Measurements from ENCODE around the gene CCL4L2. TPM values are rescaled to one million over a fixed set of nuclear protein-coding genes. Genes with fewer than 3 reads are reported as not detected.
"Not testable (repeated sequence)": the region's sequence is repeated elsewhere in the genome, so short reads cannot be mapped to it uniquely, and the experiment has no call there.

Gene CCL4L2
- 1.4 TPM for polyA plus RNA-seq (ENCODE audit: insufficient read length)
- long read RNA-seq, donor 1, result 0 reads
- long read RNA-seq, donor 2, result 0 reads
- long read RNA-seq, donor 3, result 0 reads
- long read RNA-seq, donor 4, result 0 reads
- long read RNA-seq, donor 5, result 0 reads
- long read RNA-seq, donor 6, partial matches to known transcripts, result 0 of 1 reads
- long read RNA-seq, donor 6, other reads (novel, unspliced or antisense), result 0 of 1 reads
- long read RNA-seq, donor 7, result 0 reads
- long read RNA-seq, donor 8, result 0 reads

DNA sequence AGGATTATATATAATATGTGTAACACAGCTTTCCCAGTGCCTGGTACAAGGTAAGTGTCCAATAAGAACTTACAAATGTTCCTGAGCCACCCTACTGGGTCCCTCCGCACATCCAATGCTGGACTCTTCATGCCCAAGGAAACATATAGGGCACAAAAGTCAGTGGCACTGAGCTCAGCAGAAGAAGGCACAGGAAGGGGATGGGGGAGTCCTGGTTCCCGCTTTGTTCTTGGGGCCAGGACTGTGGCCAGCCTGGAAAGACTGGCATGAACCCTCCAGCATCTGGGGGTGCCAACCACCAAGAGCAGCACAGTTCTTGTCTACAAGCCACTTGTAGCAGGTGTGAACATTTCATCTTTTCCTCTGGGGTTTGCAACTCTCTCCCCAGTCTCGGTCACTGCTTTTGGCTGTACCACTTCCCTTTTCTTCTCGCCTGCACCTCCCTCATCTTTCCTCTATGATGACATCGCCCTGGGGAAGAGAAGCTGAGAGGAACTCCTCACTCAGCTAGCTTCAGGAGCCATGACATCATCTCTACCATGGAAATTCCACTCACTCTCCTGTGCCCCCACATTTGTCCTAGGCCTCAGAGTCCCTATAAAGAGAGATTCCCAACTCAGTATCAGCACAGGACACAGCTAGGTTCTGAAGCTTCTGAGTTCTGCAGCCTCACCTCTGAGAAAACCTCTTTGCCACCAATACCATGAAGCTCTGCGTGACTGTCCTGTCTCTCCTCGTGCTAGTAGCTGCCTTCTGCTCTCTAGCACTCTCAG, at the start of gene CCL4L2:
Gene CCL4L2 (plus strand): TSS at position 625 of the 773 bp plus-strand sequence.
- not testable (repeated sequence) for DNase-seq

DNA sequence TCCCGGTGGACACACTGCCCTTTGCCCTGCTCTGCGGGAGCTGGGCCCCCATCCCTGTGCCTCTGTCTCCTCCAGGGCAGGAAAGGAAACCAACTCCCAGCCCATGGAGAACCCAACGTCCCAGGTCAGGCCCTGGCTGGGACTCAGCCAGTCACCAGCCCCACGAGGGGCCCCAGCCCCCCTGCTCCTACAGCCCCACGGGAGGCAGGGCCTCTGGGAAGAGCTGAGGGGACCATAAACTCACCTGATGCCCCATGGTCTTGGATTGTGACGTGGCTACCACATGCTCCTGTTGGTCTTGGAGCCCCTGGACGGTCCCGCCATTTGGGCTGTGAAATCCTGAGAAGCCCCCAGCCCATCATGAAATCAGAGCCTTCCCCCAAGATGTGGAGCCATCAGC, 42.0 kb upstream of the CCL4L2 start:
- not testable (repeated sequence) for DNase-seq

DNA sequence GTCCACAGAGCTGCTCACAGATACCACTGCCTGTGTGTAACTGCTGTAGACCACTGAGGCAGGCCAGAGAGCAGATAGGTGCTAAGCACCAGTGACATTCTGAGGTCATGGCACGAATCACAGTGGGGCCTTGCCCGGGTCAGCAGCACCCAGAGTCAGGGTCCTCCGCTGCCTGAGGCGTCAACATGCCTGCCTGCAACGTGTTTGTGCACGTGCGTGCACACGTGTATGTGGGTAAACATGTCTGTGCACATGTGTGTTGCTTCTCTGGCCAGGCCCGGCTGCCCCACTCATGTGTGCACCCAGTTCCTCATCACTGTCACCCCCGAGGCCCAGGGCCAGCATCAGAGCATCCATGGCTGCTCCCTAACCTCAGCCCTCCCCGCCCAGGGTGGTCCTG, 34.3 kb upstream of the CCL4L2 start, which contains the start of gene TBC1D3B:
Gene TBC1D3B (minus strand): TSS at position 101 of the 400 bp plus-strand sequence. CDS start 1,586 bp downstream, outside the sequence.
- DNase-seq, result not testable (repeated sequence)

DNA sequence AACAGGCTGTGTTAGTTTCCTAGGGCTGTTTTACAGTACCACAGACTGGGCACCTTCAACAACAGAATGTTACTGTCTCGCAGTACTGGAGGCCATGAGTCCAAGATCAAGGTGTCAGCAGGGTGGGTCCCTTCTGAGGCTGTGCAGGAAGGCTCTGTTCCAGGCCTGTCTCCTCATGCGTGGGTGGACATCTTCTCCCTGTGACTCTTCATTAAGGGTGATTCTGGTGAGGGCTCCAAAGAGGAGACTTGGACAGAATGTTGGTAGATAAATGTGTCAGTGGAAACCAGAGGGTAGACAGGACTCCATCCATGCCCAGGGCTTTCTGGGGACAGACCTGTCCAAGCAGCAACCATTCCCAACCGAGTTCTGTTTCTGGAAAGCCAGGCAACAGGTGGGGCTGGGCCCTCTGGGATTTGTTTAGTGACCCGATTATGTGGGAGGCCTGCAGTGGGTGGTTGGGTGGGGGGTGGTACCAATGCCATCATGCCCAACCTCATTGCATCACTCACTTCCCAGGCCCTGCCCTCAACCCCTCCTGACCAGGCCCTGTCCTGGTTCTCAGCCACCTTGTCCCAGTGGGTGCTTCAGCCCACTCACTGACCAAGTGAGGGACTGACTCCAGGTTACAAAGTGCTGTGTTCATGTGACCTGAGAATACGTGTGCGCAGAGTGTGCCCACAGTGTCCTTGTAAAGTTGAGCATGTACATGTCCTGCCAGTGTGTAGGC, 29.3 kb upstream of the CCL4L2 start:
- not testable (repeated sequence) for DNase-seq

DNA sequence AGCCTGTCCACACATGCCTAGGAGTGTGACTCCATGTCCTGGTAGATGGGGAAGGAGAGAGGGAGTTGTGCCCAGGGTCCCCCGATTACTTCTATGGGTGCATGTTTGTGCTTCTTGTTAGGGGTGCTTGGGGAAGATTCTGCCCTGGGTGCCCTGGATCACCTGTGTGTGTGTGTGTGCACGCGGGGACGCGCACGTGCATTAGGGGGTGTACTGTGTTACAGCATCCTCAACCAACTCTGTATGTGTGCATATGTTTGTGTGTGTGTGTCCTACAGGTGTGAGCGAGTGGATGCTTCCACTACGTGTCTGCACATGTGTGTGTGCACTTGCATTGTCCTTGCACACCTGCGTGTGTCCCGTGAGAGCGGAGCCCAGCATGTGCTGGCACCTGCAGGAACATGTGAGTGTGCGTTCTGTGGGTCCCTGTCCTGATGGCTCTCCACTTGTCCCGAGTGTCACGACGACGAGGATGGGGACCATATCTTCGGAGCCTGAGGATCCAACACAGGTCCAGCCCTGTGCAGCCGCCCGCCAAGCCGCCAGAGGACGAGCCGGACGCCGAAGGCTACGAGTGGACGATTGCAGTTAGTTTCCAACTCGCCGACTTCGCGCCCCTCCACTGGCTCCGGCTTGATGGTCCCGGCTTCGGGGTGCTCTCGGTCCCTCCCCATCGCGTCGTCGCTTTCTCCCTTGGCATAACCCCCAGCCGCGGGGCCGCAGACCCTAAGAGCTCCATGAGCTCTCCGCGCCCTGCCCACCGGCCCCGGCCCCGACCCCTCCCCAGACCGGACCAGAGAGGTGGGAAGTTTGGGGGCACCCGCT, 28.5 kb upstream of the CCL4L2 start:
- DNase-seq, result peak; percentile 18

DNA sequence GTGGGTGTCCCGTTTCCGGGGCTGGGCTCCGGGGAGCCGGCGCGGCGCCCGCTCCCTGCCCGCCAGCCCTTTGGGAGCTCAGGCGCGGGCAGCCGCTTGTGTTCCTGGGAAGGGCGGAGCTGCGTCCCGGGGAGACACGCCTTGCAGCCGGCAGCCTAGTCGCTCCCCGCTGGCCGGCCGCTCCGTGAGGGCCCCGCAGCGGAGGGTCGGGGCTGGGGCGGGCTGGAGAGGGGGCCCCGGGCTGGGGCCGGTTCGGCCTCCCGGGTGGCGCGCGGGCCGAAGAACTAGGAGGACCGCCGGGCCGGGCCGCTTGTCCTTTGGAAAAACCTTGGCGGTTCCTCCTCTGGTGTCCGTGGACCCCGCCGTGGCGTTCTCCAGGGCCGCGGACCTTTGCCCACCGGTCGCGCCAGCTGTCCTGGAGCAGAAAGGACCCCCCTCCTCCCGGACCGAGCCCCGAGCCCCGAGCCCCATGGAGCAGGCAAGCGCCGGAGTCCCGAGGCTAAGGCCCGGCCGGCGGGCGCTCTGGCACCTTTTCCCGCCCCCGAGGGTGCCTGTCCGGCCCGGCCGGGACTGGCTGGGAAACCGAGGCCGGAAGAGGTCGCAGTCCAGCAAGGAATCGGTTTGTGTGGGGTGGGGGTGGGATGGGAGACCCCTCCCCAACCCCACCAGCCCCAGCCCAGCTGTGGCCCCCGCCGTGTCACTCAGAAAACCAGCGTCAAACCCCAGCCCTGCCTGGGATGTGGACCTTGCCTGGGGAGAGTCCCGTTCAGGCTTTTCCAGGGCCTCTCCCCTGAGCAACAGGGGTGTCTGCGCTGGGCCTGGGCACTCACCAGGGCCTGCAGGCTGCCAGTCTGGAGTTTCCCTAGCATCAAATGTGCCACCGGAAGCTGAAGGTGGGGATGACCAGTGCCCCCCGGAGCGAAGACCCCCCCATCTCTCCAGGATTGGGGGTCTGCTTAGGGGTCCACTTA, 27.6 kb upstream of the CCL4L2 start:
- peak; percentile 68 for DNase-seq

DNA sequence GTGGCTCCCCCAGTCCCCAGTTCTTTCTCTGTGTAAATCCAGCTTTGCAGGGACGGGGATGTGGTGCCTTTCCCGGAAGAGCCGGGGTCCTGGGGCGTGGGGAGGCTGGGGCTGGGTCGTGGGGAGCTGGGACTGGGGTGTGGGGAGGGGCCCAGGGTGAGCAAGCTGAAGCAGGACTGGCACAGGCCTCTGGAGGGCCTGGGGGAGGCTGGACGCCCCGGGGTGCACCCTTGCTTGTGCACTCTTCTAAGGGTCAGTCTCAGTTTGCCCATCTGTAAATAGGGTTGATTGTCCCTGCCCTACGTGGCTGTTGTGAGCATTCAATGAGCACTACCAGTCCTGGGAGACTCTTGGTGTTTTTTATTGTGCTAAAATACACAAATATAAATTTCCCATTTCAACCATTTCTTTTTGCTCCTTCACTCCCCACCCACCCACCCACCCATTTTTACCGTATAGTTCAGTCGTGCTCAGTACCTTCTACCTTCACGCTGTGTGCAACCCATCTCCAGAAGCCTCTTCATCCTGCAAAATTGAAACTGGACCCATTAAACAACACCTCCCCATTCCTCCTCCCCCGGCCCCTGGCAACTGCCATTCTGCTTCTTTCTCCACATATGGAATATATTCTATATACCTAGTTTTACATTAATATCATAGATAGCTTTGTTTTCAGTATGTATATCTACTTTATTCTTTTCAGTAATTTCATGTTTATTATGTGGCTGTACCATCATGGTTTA, 26.7 kb upstream of the CCL4L2 start:
- no peak for DNase-seq

DNA sequence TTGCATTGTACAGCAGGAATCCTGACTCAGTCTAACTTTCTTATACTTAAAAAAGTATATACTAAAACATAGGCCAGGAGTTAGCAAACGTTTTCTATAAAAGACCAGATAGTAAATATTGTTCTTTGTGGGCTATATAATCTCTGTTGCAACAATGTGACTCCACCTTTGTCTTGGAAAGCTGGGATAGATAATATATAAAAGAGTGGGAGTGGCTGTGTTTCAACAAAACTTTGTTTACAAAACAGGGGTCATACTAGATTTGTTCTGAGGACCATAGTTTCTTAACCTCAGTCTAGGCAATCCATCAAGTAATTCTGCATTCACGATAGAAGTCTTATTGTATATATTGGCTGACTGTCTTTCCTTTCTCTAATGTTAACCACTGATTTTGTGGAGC, 25.4 kb upstream of the CCL4L2 start:
- DNase-seq, result no peak

DNA sequence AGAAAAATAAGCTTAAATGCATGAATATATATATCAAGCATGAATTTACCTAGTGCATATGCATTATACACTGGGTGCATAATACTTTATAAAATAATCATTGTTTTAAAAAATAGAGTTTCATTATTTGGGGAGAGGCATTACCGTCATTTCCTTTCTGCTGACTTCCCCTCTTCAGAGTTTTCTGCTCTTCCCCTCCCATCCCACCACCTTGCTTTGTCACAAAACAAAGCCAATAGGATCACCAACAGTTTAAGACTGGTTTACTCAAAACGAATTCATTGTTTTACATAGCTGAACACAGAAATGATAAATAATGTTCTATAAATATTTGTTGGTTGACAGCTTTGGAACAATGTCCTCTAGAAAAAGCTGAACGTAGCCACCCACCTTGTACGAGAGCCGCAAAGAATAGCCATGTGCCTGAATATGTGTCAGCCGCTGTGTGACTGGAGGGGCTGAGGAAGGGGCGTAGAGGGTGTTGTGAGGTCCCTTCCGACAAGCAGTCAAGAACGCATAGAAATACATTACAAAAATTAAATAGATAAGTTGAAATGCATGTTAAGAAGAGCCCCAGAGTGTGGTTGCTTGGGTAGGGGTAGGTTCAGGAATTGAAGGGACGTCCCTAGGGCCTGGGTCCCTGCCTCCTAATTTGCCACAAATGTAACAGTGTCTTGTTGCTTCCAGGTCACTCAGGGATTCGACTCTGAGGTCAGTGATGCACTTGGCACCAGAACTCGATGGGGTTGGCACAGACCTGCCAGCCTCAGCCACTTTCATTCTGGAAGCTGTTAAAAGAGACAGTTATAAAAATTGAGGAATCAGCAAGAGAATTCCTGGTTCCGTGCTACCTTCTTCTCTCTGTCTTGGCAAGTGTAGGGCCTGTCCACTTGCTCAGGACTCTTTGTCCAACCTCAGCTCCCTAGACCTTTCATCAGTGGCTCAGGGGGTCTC, 23.8 kb upstream of the CCL4L2 start:
- not testable (repeated sequence) for DNase-seq

DNA sequence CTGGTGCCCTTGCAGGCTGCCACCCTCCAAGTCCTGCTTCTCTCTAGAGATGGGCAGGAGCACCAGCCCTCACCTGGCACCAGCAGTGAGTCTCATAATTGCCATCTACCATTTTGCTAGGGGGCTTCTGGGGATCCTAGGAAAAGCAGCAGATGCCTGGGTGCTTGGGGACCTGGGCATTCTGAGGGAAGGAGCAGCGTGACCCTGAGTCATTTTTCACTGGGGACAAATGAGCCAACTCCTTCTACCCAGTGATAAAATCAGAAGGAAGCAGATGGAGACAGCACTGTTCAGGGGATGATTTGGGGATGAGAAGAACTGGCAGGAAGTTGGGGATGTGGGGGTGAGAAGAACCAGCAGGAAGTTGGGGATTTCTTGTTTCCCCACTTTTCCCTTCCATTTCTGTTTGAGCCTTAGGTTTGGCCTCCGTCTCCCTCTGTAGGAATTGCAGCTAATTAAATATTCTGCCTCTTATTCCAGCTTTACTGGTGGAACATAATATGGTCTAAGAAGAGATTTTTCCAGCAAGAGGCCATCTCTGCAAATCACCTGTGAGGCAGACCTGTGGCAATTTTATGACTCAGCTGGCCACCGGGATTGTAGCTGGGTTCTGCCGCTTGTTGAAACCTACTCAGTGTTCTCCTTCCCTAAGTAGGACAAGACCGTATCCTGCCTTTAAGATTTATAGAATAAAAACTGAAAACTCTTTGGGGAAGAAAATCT, 22.8 kb upstream of the CCL4L2 start:
- not testable (repeated sequence) for DNase-seq

DNA sequence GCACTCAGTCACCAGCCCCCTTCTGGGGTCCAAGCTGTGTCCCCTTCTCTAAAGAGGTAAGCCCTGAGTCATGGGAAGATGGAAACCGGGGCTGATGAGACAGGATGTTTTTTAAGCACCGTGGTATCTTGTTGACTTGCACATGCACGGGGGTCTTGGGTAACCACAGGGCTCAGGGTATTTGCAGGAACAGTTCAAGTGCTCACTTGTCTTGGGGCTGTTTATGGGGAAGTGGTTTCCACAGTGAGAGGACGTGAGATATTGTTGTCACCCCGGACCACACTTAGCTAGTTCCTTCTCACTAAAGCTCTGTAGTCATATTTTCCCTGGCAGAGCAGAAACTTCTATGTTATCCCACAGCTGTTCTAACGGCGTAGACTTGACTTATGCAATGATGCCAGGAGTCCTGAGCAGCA, 22.0 kb upstream of the CCL4L2 start:
- no peak for DNase-seq

DNA sequence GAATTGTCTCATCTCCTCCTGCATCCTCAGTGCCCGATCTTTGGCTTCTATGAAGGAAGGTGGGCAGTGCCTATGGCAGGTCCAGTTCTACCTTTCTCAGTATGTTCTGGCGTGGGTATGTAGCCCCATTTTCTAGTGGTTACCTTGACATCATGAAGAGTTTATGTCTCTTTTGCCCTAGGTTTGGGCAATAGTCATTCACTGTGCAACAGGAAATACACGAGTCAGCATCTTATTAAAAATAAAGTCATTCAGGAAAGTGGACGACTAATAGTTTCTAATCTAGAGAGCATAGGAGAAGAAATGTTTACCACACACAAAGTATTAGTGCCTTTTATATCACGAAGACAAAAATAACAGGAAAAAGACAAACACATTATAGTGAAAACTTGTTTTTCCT, 20.9 kb upstream of the CCL4L2 start:
- not testable (repeated sequence) for DNase-seq

DNA sequence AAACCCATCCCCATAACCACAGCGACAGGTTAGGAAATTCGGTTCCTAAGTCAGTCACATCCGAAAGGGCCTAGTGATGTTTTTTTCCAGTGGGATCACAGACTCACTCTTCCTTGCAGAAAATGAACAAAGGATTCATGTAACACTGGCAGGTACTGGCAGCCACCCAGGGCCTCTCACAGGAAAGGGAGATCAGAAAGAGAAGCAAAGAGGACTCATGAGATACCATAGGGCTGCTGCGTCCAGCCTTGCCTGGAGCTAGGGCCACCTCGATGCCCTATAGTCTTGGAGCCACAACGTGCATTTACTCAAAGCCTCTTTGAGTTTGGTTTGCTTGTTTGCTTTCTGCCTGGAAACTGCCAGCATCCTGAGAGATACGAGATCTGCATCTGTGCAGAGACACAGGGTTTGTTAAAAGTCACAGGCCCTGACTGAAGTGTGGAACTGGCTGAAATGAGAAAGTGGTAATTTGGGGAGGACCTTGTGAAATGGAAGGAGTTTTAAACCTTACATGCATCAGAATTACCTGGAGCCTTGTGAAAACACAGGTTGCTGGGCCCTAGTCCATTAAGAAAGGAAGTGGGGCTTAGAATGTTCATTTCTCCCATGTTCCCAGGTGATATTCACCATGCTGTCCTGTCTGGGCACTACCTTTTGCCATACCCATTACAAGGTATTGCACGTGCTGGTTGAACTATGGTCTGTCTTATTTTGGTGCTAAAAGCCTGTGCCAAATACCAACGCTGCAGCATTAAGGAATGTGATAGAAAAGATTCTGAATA, 20.1 kb upstream of the CCL4L2 start:
- DNase-seq, result not testable (repeated sequence)

DNA sequence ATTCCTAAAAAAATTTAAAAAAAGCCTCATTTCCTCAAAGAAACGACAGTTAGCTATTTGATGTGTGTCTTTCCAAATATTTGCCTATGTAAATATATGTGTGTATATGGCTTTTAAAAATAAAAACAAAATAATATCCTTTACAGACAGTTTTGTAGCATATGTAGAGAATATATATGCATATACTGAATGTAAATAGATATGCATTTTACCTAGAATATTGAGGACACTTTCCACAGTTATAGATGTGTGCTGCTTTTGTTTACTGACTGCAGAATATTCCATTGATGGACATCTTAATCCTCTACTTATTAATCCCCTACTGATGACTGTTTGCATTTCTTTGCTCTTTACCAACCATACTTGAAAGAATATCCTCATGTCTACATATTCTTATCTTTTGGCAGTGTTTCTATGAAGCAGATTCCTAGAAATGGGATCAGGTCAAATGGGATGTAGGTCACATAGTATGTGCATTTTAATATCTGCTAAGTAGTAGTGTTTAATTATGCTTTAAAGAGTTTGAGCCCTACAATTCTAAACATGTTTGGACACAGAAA, 17.6 kb upstream of the CCL4L2 start:
- no peak for DNase-seq

DNA sequence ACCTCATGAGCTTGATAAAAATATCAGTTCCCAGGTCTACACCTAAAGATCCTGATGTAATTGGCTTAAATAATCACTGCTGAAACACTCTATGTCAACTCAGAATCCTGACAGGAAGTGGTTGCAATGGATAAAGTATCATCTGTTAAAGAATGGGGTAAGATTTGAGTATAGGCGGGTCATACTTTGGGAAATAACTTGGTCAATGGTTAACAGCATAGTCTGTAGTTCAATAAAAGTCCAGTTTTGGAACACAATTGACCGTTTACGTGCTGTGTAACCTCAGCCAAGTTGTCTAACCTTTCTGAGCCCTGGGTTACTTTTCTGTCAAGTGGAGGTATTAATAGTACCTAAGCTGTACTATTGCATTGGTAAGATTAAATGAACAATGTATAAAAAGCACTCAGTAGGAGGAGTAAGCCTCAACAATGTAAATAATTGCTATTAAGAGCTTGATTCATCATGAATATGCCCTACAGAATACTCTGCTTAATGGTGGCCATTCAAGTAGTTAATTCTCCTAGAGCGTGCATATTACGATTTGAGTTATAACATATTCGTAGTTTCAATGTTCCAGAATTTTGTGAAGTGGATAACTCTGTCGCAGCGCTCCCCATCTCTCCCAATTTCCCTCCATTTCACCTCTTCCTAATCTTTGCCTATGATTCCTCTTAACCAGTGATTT, 16.6 kb upstream of the CCL4L2 start:
- DNase-seq, result not testable (repeated sequence)

DNA sequence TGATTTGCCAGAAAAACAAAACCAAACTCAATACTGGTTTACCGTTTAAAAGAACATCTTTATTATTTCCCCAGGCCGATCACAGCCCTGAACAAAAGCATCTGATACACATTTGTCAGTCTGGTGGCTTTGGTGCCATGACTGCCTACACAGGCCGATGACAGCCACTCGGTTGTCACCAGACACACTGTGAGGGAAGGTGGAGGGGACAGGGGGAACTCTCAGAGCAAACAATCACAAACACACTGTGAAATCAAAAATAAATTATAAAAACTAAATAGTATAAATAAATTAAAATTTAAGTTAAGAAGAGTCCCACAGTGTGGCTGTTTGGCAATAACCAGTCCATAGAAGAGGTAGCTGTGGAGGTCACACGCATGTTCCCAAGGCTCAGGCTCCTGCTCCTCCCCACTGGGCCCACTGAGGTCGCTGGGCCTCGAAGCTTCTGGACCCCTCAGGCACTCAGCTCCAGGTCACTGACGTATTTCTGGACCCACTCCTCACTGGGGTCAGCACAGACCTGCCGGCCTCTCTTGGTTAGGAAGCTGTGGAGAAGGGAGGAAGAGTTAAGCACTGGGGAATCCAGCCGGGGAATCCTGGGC, 15.9 kb upstream of the CCL4L2 start:
- DNase-seq, result not testable (repeated sequence)

Measured in left kidney (tissue), 8 donors.